Measurements from ENCODE around the gene LBX2. TPM values are rescaled to one million over a fixed set of nuclear protein-coding genes. Genes with fewer than 3 reads are reported as not detected.

Gene LBX2
- total and polyA plus RNA-seq, 9 of the 15 experiments (the other 6 are each of a cell fraction or from before 2014, with no cell fraction given): 0.39 to 6.2 (median 1.8) TPM; not detected in 1

DNA sequence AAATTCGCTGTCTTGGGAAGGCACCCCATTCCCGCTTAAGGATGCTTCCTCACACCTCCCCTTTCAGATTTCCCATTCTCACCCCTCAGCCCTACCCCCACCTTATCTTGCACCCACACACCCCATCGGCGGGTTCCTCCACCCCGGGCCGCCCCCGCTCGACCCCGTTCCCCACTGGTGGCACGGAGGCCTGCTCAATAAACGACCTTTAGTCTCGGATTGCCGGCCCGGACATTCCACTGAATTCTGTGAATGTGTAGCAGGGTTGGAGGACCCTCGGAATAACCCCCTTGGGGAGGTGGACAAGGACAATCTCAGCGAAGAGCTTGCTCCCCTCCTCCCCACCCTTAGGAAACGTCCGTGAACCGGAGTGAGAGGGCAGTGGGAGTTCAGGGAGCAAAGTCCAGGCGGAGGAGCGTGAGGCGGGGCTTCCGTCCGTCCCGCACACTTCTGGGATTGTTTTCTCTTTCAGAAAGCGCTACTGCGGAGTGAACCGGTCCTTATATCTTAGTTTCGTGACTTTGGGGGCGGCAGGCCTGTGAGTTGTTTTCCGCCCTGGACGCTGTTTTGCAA is 2.8 kb upstream of the LBX2 start (continued):
- no peak for TF ChIP-seq DDX20 (tag; IDR thresholded peaks at IDR 0.05; ENCODE audit: low read depth)
- no peak for TF ChIP-seq HIVEP1 (CRISPR knock-in tag; IDR thresholded peaks at IDR 0.05)
- TF ChIP-seq, protein P1, sequence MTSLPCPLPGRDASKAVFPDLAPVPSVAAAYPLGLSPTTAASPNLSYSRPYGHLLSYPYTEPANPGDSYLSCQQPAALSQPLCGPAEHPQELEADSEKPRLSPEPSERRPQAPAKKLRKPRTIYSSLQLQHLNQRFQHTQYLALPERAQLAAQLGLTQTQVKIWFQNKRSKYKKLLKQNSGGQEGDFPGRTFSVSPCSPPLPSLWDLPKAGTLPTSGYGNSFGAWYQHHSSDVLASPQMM (CRISPR knock-in tag; IDR thresholded peaks at IDR 0.05): no peak
- no peak for TF ChIP-seq TCFL5 (CRISPR knock-in tag; conservative IDR thresholded peaks at IDR 0.05)
- no peak for TF ChIP-seq ZNF23 (CRISPR knock-in tag; IDR thresholded peaks at IDR 0.05)
- TF ChIP-seq TRIM24 (IDR thresholded peaks at IDR 0.05): no peak
- TF ChIP-seq DMBX1 (CRISPR knock-in tag; IDR thresholded peaks at IDR 0.05; ENCODE audit: borderline replicate concordance): no peak
- no peak for TF ChIP-seq DIDO1 (tag; IDR thresholded peaks at IDR 0.05; ENCODE audit: low read depth)

DNA sequence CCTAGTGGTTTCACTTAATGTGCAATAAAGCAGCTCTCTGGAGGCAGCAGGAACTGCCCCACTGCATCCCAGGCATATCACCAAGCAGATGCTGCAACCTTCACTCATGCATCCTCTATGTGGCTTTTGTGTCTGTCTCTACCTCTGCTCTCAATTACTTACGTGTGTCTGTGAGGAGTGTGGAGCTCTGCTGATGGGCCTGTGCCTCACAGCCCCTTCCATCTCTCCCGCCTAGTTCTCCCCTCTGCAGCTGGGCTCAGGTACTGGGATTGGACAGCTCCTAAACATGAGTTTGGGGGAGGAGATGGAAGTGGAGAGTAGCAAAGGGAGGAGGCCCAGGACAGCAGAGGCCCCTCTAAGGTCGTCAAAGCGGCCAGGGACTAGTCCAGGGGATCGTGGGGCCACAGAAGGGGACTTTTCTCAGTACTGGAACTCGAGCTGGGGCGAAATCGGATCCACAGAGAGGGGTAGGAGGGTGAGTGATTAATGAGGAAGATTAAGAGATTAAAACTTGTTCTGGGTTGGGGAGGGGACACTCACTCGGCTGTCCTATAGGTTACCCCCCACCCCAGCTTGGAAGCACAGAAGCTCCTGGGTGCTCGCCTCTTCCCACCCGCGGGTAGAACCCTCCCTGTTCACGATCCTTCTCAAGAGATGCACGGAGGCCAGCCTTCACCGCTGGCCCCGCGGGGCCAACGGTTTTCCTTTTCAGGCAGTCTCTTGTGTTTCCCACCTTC is 2.1 kb upstream of the LBX2 start:
- BruUV-seq (replicated peaks): no TSS peak
- peak; percentile 31 to 60 (median 44) for DNase-seq (ENCODE audit: extremely low read depth in 1 of 4, low spot score in 3 of 4)
- TF ChIP-seq TAF15 (IDR thresholded peaks at IDR 0.05; ENCODE audit: low read depth, low read length) (no peak), ZFP1 (CRISPR knock-in tag; IDR thresholded peaks at IDR 0.05) (no peak), XRCC5 (IDR thresholded peaks at IDR 0.05; ENCODE audit: low read depth, low read length) (peak; percentile 12; the same call in 1 of the 2 replicates), SP1 (CRISPR knock-in tag; IDR thresholded peaks at IDR 0.05) (no peak), ZNF146 (CRISPR knock-in tag; IDR thresholded peaks at IDR 0.05; ENCODE audit: unreplicated experiment) (no peak), TCFL5 (CRISPR knock-in tag; conservative IDR thresholded peaks at IDR 0.05) (no peak), JUN (IDR thresholded peaks at IDR 0.05; ENCODE audit: borderline replicate concordance, low read depth, low read length) (no peak), JUN (CRISPR knock-in tag; IDR thresholded peaks at IDR 0.05; ENCODE audit: borderline replicate concordance) (no peak)
- TF ChIP-seq, protein P2, sequence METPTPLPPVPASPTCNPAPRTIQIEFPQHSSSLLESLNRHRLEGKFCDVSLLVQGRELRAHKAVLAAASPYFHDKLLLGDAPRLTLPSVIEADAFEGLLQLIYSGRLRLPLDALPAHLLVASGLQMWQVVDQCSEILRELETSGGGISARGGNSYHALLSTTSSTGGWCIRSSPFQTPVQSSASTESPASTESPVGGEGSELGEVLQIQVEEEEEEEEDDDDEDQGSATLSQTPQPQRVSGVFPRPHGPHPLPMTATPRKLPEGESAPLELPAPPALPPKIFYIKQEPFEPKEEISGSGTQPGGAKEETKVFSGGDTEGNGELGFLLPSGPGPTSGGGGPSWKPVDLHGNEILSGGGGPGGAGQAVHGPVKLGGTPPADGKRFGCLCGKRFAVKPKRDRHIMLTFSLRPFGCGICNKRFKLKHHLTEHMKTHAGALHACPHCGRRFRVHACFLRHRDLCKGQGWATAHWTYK (CRISPR knock-in tag; IDR thresholded peaks at IDR 0.05): no peak
- TF ChIP-seq, protein P3, sequence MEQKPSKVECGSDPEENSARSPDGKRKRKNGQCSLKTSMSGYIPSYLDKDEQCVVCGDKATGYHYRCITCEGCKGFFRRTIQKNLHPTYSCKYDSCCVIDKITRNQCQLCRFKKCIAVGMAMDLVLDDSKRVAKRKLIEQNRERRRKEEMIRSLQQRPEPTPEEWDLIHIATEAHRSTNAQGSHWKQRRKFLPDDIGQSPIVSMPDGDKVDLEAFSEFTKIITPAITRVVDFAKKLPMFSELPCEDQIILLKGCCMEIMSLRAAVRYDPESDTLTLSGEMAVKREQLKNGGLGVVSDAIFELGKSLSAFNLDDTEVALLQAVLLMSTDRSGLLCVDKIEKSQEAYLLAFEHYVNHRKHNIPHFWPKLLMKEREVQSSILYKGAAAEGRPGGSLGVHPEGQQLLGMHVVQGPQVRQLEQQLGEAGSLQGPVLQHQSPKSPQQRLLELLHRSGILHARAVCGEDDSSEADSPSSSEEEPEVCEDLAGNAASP (IDR thresholded peaks at IDR 0.05): no peak

More for the DNA sequence above, 2.1 kb upstream of the LBX2 start:
- FAIRE-seq (peak; percentile 19), ATAC-seq (no peak)
- Histone ChIP-seq H3K9me3 (replicated peaks; ENCODE audit: control insufficient read depth, insufficient read depth, low read depth, low read length) (no peaks in the 10 kb centered on the region), H3K36me3 (ENCODE audit: control insufficient read depth, insufficient read depth, low read length) (peaks cover 13% of the 10 kb centered on the region; the same call in 2 of the 3 replicates), H3K79me2 (ENCODE audit: control insufficient read depth, insufficient read depth, low read length) (peaks cover 38% of the 10 kb centered on the region), H3K9me1 (ENCODE audit: control insufficient read depth, insufficient read depth, low read length) (no peaks in the 10 kb centered on the region), H3K27ac (ENCODE audit: extremely low read depth, low read depth, low read length) (peak overlapping the region; percentile 8; the same call in 1 of the 3 replicates), H3K27me3 (ENCODE audit: control insufficient read depth in 2 of 2, insufficient read depth in 2 of 2, low read length in 2 of 2) (no peaks in the 10 kb centered on the region), H3K9ac (ENCODE audit: insufficient read depth in 1 of 2, low read depth in 2 of 2, low read length in 2 of 2) (peak overlapping the region in 1 of 2 experiments; percentile 94; a peak in 1 of 4 replicates), H3K4me3 (peak overlapping the region; percentile 40), H4K20me1 (replicated peaks; ENCODE audit: control insufficient read depth, insufficient read depth, low read length) (no peaks in the 10 kb centered on the region), H3K4me1 (replicated peaks in 1 of 2; ENCODE audit: control insufficient read depth in 2 of 2, insufficient read depth in 2 of 2, low read length in 2 of 2) (peaks cover 29 to 63% of the 10 kb centered on the region in 2 experiments; a peak in 4 of 5 replicates), H2AFZ (ENCODE audit: low read depth, low read length) (no peak overlapping the region), H3K4me2 (ENCODE audit: insufficient read depth, low read length) (peak overlapping the region; percentile 95)
- ChIA-PET CTCF (ENCODE audit: low intra/inter-chr PET ratio) (no interaction called here), POLR2A (interaction anchor here (0.5 to 2.4 kb wide), 9 partner anchors 8 to 303 kb away, joined by 3 to 13 read pairs (median 4); partner anchors contain the start of genes AUP1 and HTRA2)
- intact Hi-C loops (cut with micrococcal nuclease) (loop anchor here (5.0 kb wide), 1 partner anchor 71 kb away; no protein-coding TSS in a partner anchor), in situ Hi-C loops (cut with MboI) (no loop called here)
- 16% methylated on average over 17 of the region's 18 CpGs for WGBS (ENCODE audit: insufficient coverage, low coverage, missing lambda C conversion rate)

All from K562 (cell line).